Measurements from ENCODE around the gene KIF1A. TPM values are rescaled to one million over a fixed set of nuclear protein-coding genes. Genes with fewer than 3 reads are reported as not detected.

Gene KIF1A
- total and polyA plus RNA-seq, 2 experiments from 2014 or later, result 16.1 to 16.5 TPM

DNA sequence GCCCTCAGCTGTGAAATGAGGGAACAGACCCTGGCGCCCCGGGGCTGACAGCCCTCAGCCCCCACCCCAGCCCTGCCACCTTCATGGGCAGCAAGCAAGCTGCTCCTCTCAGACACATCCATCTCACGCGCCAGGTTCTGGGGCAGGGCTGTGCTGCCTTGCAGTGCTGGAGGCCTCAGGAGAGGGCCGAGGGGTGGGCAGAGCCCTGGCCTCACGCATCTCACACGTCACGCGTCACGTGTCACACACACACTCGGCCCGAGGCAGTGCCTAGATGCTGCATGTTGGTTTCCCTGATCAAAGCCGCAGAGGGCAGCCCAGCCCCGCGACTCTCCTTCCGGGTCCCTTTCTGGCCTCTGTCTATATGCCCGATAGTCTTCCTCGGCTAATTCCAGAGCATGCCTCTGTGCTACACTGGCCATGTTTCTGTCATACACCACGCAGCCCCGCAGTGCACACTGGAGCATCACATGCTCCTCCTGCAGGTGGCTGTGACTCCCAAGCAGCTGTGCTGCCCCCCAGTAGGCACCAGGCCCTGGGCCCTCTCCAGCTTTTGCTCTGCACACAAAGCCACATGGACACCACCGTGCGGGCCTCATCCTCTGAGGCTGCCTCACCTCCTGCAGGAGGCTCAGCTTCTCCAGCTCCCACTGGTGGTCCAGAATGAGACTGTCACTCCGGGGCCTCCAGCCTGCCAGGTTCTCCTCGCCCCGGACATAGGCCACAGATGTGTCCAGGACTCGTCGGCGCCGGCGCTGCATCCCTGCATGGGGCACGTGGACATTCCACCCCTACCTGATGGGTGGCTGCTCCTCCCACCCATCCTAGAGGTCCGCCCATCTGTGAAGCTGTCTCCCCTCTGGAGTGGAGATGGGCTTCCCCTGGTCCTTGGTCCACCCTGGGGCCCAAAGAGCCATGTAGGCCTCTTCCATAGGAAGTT is 97.0 kb downstream of the KIF1A start:
- Histone ChIP-seq H3K4me3 (no peak overlapping the region), H3K27ac (no peak overlapping the region), H3K9me3 (ENCODE audit: low read depth) (no peaks in the 10 kb centered on the region), H3K36me3 (replicated peaks; ENCODE audit: insufficient read depth, low read depth) (no peaks in the 10 kb centered on the region), H3K9me2 (replicated peaks; ENCODE audit: insufficient read depth) (no peaks in the 10 kb centered on the region), H3K27me3 (no peaks in the 10 kb centered on the region), H3K4me2 (no peak overlapping the region), H3K4me1 (ENCODE audit: insufficient read depth) (no peaks in the 10 kb centered on the region), H3K79me2 (no peaks in the 10 kb centered on the region), H2AFZ (no peak overlapping the region), H4K20me1 (ENCODE audit: insufficient read depth, poor library complexity, severe bottlenecking) (no peaks in the 10 kb centered on the region)
- DNase-seq (ENCODE audit: low spot score), result no peak
- no peak for TF ChIP-seq EZH2 (IDR thresholded peaks at IDR 0.05; ENCODE audit: borderline replicate concordance)
- TF ChIP-seq, protein P1, sequence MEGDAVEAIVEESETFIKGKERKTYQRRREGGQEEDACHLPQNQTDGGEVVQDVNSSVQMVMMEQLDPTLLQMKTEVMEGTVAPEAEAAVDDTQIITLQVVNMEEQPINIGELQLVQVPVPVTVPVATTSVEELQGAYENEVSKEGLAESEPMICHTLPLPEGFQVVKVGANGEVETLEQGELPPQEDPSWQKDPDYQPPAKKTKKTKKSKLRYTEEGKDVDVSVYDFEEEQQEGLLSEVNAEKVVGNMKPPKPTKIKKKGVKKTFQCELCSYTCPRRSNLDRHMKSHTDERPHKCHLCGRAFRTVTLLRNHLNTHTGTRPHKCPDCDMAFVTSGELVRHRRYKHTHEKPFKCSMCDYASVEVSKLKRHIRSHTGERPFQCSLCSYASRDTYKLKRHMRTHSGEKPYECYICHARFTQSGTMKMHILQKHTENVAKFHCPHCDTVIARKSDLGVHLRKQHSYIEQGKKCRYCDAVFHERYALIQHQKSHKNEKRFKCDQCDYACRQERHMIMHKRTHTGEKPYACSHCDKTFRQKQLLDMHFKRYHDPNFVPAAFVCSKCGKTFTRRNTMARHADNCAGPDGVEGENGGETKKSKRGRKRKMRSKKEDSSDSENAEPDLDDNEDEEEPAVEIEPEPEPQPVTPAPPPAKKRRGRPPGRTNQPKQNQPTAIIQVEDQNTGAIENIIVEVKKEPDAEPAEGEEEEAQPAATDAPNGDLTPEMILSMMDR (IDR thresholded peaks at IDR 0.05; ENCODE audit: poor library complexity), result no peak
- no peak for TF ChIP-seq EZH2phosphoT487 (IDR thresholded peaks at IDR 0.05; ENCODE audit: low read depth, severe bottlenecking, unreplicated experiment)
- 90% methylated on average over 31 of the region's 32 CpGs for WGBS (ENCODE audit: low lambda C conversion rate, missing lambda C conversion rate)

- H3K27ac ChIP-seq, result no peak overlapping the region
- no peak for DNase-seq (ENCODE audit: low spot score)
- H3K9me3 ChIP-seq (ENCODE audit: low read depth), result no peaks in the 10 kb centered on the region
- 94% methylated on average over 12 of the region's 16 CpGs for WGBS (ENCODE audit: low lambda C conversion rate, missing lambda C conversion rate)
- H3K9me2 ChIP-seq (replicated peaks; ENCODE audit: insufficient read depth), result no peaks in the 10 kb centered on the region
- H3K4me1 ChIP-seq (ENCODE audit: insufficient read depth), result no peaks in the 10 kb centered on the region
- H4K20me1 ChIP-seq (ENCODE audit: insufficient read depth, poor library complexity, severe bottlenecking), result no peaks in the 10 kb centered on the region
- TF ChIP-seq, protein P1 (IDR thresholded peaks at IDR 0.05; ENCODE audit: poor library complexity), result no peak
- TF ChIP-seq EZH2 (IDR thresholded peaks at IDR 0.05; ENCODE audit: borderline replicate concordance) (no peak), EZH2phosphoT487 (IDR thresholded peaks at IDR 0.05; ENCODE audit: low read depth, severe bottlenecking, unreplicated experiment) (no peak)
- no peaks in the 10 kb centered on the region for H3K36me3 ChIP-seq (replicated peaks; ENCODE audit: insufficient read depth, low read depth)
- H3K4me3 ChIP-seq, result no peak overlapping the region
- no peaks in the 10 kb centered on the region for H3K79me2 ChIP-seq
- H2AFZ ChIP-seq, result no peak overlapping the region
- no peak overlapping the region for H3K4me2 ChIP-seq
- no peaks in the 10 kb centered on the region for H3K27me3 ChIP-seq
Observed at GRCh38 chr2:240722376-240722775, 97.6 kb downstream of the KIF1A start.

DNA sequence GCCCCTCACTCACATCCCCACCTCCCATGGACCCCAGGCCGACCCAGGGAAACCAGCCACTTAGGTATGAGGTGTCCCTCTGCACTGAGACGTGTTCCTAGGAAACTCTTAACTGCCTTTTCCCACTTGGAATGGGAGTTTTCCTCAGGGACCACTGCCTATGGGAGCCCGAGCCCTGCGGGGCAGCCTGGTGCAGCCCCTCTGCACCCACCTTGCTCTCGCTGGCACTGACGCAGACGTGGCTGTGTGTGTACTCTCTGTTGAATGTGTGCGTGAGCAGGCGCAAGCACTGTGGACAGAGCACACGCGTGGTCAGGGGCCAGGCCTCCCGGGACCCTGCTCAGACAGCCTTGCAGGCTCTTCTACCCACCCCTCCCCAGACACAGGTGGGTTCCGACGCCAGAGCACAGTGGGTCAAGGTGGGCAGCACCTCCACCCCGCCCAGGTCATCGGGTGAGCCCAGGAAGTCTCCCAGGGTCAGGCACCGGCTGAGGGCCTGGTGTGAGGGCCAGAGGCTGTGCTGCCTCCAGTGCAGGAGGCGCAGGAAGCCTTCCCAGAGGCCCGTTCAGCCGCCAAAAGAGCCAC is 98.3 kb downstream of the KIF1A start:
- H4K20me1 ChIP-seq (ENCODE audit: insufficient read depth, poor library complexity, severe bottlenecking), result no peaks in the 10 kb centered on the region
- WGBS (ENCODE audit: low lambda C conversion rate, missing lambda C conversion rate), result 92% methylated on average over 20 of the region's 20 CpGs
- H3K9me2 ChIP-seq (replicated peaks; ENCODE audit: insufficient read depth), result no peaks in the 10 kb centered on the region
- no peaks in the 10 kb centered on the region for H3K9me3 ChIP-seq (ENCODE audit: low read depth)
- no peak overlapping the region for H3K4me3 ChIP-seq
- H3K36me3 ChIP-seq (replicated peaks; ENCODE audit: insufficient read depth, low read depth), result no peaks in the 10 kb centered on the region
- H2AFZ ChIP-seq, result no peak overlapping the region
- H3K27ac ChIP-seq, result no peak overlapping the region
- TF ChIP-seq EZH2 (IDR thresholded peaks at IDR 0.05; ENCODE audit: borderline replicate concordance), result no peak
- TF ChIP-seq, protein P1 (IDR thresholded peaks at IDR 0.05; ENCODE audit: poor library complexity), result no peak
- no peak for TF ChIP-seq EZH2phosphoT487 (IDR thresholded peaks at IDR 0.05; ENCODE audit: low read depth, severe bottlenecking, unreplicated experiment)
- no peak for DNase-seq (ENCODE audit: low spot score)
- H3K4me2 ChIP-seq, result no peak overlapping the region
- H3K27me3 ChIP-seq, result no peaks in the 10 kb centered on the region
- H3K4me1 ChIP-seq (ENCODE audit: insufficient read depth), result no peaks in the 10 kb centered on the region
- no peaks in the 10 kb centered on the region for H3K79me2 ChIP-seq

Data from hepatocyte (in vitro differentiated cells).